Peyer's patch (tissue), 4 donors: ENCODE data around the gene LIN37.

Source experiments
- POLR2A ChIP-seq, 2 donors: fragments of 450-650 bp; IDR thresholded peaks; one replicate each; pipeline ENCODE4 v1.5.1; 2017; ENCODE audit warnings: antibody characterized with exemption in 2 of 2, mild to moderate bottlenecking in 2 of 2, moderate library complexity in 2 of 2
- TF ChIP-seq, protein P1 (sequence below), 6 experiments: fragments of 450-650 bp in 4 of 6; fragments of 200-600 bp in 2 of 6; sonication (generic) in 1 of 6; IDR thresholded peaks; one replicate each; pipeline ENCODE4 v1.5.1; 2017 to 2019; ENCODE audit warnings: antibody characterized with exemption in 6 of 6, mild to moderate bottlenecking in 3 of 6, moderate library complexity in 1 of 6

DNA sequence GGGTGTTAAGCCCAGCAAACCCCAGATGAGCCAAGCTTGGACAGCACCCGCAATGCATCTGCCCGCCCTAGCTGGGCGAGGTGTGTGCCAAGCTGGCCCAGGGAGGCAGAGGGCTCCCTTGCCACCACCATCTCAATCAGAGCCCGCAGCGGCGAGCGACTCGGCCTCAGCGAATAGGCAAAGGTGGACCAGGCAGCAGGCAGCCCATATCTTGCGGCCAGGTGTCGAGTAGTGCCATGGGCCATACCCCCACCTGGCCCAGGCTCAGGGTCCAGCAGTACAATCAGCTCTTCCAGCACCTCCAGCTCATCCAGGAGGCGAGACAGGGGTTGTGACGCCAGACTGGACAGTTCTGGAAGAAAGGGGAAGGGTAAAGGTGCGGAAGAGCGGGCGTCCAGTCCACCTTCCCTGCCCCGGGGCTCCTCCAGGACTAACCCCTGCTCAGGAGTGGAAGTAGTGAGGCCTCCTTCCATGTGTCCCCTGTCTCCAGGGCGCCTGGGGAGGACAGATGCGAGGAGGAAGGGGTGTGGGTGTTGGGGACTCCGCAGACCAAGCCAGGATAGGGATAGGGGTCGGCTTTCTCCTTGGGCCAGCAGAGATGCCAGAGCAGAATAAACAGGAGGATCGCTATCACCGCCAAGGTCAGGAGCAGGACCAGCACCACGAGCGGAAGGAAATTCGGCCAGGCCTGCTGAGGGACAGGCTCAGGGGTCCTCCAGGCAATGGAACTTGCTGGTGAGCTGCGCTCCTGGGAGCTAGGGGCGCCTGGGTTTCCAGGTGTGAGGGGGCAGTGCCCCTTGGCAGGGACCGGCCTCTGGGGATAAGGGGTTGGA, 8.9 kb upstream of the LIN37 start:
- TF ChIP-seq, protein P1, sequence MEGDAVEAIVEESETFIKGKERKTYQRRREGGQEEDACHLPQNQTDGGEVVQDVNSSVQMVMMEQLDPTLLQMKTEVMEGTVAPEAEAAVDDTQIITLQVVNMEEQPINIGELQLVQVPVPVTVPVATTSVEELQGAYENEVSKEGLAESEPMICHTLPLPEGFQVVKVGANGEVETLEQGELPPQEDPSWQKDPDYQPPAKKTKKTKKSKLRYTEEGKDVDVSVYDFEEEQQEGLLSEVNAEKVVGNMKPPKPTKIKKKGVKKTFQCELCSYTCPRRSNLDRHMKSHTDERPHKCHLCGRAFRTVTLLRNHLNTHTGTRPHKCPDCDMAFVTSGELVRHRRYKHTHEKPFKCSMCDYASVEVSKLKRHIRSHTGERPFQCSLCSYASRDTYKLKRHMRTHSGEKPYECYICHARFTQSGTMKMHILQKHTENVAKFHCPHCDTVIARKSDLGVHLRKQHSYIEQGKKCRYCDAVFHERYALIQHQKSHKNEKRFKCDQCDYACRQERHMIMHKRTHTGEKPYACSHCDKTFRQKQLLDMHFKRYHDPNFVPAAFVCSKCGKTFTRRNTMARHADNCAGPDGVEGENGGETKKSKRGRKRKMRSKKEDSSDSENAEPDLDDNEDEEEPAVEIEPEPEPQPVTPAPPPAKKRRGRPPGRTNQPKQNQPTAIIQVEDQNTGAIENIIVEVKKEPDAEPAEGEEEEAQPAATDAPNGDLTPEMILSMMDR (IDR thresholded peaks at IDR 0.05), result no peak
- no peak for TF ChIP-seq POLR2A (IDR thresholded peaks at IDR 0.05)
